GM21423 (cell line): ENCODE results near the gene CES4A.

ENCODE experiments used
- ATAC-seq: cut with Tn5 transposase; IDR thresholded peaks from one replicate; pipeline ENCODE4 v1.9.1; 2021; ENCODE audit warnings: mild to moderate bottlenecking, moderate library complexity; ENCODE audit not compliant: unreplicated experiment

Gene CES4A

DNA sequence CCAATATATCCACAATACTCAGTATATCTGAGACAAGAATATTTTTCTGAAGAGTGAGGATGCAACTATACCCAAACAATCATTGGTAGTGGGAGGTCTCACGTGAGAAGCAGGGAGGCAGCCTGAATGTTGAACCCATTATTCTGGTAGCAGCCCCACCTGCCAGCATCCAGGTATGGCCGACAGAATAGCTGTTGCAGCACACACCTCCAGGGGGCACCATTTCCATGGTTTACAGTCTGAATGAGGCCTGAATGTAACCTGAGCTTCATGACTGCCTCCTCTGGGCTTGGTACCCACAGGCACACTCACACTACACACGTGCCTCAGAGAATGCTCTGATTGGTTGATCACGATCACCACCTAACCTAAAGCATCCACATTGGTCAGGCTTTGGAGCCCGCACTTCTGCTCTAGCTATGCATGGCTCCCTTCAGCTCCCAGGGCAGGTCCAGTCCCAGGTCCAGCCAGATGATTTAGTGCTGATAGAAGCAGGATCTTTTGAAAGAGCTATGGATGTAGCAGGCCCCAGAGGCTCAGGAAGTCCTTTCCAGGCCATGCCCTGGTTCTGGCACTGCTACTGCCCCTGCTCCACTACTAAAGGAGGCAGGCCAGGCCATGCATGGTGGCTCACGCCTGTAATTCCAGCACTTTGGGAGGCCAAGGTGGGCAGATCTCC is 29.6 kb downstream of the CES4A start:
- ATAC-seq, result peak; percentile 71

- no peak for ATAC-seq
Observed at GRCh38 chr16:67019171-67019570, 30.8 kb downstream of the CES4A start.

DNA sequence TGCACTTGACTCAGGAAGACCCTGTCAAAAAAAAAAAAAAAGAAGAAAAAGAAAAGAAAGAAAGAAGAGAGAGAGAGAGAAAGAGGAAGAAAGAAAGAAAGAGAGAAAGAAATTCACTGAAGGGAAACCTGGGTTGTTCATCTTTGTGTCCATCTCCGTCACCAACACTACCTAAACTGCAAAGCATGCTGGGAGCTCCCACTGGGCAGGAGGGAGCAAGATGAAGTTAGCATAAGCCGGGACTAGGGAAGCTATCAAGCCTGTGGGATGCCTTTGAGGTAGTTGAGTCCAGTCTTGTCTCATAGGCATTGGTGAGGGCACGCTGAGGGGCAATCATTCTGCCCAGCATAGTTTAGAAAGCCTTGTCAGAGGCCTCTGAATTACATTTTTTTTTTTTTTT is 32.9 kb downstream of the CES4A start:
- ATAC-seq, result no peak

DNA sequence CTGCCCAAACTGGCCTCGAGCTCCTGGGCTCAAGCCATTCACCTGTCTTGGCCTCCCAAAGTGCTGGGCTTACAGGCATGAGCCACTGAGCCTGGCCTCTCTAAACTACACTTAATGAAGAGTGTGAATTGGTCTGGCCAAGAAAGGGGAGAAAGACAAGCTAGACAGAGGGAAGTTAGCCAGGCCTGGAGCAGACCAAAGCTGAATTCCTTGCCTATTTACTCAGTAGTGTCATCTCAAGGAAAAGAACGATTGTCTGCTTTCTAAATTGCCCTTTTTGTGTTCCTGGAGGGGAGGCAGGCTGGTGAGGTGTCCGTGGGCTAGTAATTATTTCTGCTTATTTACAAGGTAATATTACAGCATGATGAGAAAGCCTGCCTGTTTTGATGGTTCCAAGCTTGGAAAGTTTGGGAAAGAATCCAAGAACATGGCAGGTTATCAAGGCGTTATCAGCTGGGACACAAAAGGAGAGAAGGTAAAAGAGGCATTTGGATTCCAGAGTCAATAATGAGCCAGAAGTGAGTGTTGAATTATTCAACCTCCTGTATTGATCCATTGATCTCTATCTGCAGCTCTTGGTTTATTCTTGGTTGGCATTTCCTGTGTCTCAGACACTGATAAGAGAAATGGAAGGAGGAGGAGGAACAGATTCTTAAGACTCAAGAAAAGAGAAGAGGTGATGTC is 34.3 kb downstream of the CES4A start:
- no peak for ATAC-seq

- no peak for ATAC-seq
Observed at GRCh38 chr16:67023689-67024088, 35.3 kb downstream of the CES4A start.

DNA sequence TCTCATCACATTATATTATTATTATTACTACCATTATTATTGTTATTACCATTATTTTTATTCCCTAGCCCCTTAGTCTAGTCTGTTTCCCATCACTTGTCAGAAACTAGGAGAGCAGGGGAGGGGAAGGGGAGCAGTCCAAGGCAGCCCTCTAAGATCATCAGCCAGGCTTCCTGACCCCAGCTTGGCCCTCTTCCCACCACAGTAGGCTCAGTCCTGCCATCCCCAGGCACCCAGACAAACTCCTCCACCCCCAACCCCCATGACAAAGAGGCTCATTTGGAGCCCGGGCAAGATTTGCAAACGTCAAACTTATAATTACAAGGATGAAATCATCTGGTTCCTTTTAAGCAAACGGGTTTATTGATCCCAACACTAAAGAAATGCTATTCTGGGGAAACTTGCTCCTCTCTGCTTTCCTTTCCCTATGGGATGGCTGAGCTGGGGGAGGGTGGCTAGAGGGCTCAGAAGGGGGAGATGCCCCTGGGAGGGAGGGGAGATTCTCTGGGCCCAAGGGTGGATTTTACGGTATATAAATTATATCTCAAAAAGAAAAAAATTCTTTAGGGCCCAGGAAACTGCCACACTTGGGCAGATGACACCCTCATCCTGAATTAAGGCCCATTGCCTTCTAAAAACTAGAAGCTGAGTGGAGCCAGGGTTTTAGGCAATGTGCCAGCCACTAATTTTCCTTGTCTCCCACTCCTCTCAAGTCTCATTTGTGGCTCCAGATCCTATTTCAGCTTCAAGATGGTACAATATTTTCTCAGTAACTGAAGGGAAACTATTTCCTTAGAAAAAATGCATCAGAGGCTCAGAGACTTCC is 36.2 kb downstream of the CES4A start:
- no peak for ATAC-seq

GRCh38 chr16:67025210-67025550 is 36.8 kb downstream of the CES4A start:
- ATAC-seq, result no peak

DNA sequence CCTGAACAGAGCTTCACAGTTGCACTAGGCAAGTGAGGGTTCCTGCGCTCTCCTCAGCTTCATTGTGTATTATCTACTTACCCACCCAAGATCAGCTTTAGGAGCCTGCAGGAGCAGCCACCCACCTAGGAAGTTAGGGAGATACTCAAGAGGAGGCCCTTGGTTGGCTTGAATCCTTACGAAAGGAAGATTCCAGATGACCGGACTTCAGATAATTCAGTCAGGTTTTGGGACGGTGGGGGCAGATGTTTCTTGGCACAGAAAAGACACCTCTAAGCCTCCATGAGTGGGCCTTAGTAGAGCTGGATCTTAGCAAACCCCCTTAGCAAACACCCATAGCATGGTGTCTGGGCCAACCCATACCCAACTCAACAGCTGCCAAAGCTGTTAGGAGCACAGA is 38.2 kb downstream of the CES4A start:
- ATAC-seq, result no peak

DNA sequence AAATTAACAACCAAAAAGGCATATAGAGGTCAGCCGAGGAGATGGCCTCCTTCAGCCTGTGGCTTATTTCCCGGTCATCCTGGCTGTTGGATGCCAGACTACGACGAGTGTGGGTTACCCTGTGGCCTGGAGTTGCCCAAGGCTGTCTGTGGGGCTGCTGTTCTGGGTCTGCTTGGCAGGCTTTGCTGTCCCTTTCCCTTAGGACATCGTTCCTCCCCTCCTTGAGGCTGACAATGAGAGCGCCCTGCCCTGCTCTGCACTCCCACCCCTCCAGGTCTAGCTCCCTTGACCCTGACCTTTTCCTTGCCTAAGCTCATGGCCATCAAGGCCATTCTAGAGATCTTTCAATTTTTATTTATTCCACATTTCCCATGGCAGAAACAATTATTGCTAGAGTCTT is 38.7 kb downstream of the CES4A start:
- ATAC-seq, result no peak

DNA sequence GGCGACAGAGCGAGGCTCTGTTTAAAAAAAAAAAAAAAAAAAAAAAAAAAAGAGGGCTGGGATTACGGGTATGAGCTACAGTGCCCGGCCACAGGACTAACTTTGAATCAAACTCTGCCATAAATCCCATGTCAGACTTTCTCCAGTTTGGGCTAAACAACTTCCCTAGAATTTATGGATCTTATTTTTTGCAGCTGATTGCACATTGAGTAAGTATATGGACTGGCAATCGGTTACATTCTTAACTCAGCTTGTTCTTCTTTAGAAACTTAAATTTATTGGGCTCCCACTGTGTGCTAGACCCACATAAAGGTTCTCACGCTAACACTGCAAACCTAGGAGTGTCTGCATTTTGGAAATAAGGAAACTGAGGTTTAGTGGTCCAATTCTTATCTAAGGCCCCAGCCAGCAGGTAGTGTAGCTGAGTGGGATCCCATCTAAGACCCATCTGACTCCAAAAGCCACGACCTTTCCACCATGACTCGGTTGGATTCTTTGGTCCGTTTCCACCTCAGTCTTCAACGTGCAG is 39.8 kb downstream of the CES4A start:
- no peak for ATAC-seq

GRCh38 chr16:67028696-67029253 is 40.4 kb downstream of the CES4A start, which contains the start of gene CBFB:
TSS of gene CBFB (plus strand) at chr16:67029149. CDS start at chr16:67029408, 259 bp downstream.
- peak; percentile 74 for ATAC-seq

GRCh38 chr16:67029254-67030096 is 41.1 kb downstream of the CES4A start:
- ATAC-seq, result peak; percentile 44

- ATAC-seq, result no peak
Observed at GRCh38 chr16:67030221-67030962, 42.0 kb downstream of the CES4A start.

DNA sequence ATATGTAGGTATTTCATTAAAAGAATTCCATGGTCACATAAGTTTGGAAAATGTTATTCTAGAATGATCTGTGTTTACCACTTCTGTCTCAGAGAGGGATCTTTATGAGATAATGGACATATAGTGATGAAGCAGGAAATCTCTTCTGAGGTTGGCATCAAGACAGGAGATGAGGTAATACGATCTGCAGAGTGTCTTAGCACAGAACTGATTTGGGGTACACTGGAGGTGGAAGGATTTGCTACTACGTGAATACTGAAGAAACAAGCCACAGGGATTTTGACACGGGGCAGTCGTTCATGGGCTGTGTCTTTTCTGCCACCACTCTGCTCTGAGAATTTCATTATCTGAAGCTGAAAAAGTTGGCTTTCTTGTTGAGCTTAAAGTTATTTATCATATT is 46.1 kb downstream of the CES4A start:
- ATAC-seq, result no peak

- no peak for ATAC-seq
Observed at GRCh38 chr16:67035364-67035763, 47.0 kb downstream of the CES4A start.

- no peak for ATAC-seq
Observed at GRCh38 chr16:67036323-67036741, 47.9 kb downstream of the CES4A start.

DNA sequence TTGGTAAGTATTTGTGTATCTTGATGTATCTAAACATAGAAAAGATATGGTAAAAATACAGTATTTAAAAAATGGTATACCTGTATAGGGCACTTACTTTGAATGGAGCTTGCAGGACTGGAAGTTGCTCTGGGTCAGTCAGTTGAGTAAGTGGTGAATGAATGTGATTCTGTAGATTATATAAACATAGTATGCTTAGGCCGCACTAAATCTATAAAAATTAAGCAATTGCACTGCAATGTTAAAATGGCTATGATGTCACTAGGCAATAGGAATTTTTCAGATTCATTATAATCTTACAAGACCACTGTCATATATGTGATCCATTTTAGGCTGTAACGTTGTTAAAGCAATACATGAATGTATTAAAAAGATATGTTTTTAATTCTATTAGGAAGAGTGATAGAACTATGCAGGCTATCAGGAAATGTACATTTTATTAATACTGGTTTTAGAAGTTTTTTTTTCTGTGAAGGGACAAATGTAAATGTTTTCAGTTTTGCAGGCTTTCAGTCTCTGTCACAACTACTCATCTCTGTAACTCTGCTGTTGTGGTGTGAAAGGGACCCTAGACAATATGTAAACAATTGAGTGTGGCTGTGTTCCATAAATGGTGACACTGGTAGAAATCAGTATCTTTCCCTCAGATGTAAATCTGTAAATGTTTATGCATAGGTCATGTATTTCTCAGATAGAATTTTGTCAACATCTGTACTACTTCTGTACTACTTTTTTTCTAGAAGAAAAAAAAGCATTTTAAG is 51.1 kb downstream of the CES4A start:
- ATAC-seq, result no peak

DNA sequence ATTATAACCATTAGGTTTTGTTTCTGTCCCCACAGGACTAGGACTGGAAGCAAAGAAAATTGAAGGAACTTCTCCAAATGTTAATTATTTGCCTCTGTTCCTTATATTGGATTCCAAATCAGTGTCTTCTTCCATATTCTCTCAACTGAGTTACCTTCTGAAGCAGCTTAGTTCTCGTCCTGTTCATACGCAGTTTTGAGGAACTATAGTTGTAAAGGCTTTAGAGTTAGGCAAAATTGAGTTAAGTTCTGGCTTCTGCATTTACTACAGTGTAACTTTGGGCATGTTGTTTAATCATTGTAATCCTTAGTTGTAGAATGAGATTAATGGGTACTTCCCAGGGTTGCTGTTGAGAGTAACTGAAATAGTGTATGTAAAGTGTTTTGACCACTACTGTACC is 51.8 kb downstream of the CES4A start:
- ATAC-seq, result no peak

- ATAC-seq, result no peak
Observed at GRCh38 chr16:67040906-67041305, 52.5 kb downstream of the CES4A start.
